Upper lobe of right lung (tissue), 1 donor: ENCODE measurements around the gene CCNI. TPM values are rescaled to one million over a fixed set of nuclear protein-coding genes. Genes with fewer than 3 reads are reported as not detected.

Experiments used
- ATAC-seq: fragments of 200-7000 bp; cut with Tn5 transposase; one replicate; pipeline ENCODE4 v1.9.1; 2020; ENCODE audit warnings: mild to moderate bottlenecking, moderate library complexity
- DNase-seq: peaks from one replicate; pipeline ENCODE4 v3.0.0-alpha.2; 2020
- H3K27ac ChIP-seq: fragments of 200-600 bp; one replicate; pipeline ENCODE4 v1.8.0; 2022
- H3K27me3 ChIP-seq: fragments of 200-600 bp; one replicate; pipeline ENCODE4 v1.8.0; 2022; ENCODE audit warnings: mild to moderate bottlenecking
- H3K36me3 ChIP-seq: fragments of 200-600 bp; one replicate; pipeline ENCODE4 v1.8.0; 2022
- H3K4me1 ChIP-seq: fragments of 200-600 bp; one replicate; pipeline ENCODE4 v1.8.0; 2022
- H3K4me3 ChIP-seq: fragments of 200-600 bp; one replicate; pipeline ENCODE4 v1.8.0; 2022; ENCODE audit warnings: mild to moderate bottlenecking
- H3K9me3 ChIP-seq: fragments of 200-600 bp; one replicate; pipeline ENCODE4 v1.8.0; 2022
- CTCF ChIP-seq: fragments of 200-600 bp; IDR thresholded peaks from one replicate; pipeline ENCODE4 v1.8.0; 2022; ENCODE audit warnings: antibody characterized with exemption
- intact Hi-C: fragments of 100-400 bp; cut with DNase I; formaldehyde crosslinking; loops from one replicate; pipeline ENCODE4 v1.11.0; 2022
- total RNA-seq: library from RNA; stranded (reverse); fragmentation: NEBNext Ultra II Directional; extraction: Animal tissue kit (Norgen Biotek cat#: 25700); gene quantifications from one replicate; pipeline ENCODE4 v1.2.1, GENCODE V29; 2021
- donor health status: DM: no; HTN: yes; CAD: no; lungs with severe emphysema.

Gene CCNI
- total RNA-seq, 1 donor from 2014 or later, result 319 TPM

- ATAC-seq (no peak), DNase-seq (no peak)
- H3K27me3 ChIP-seq, result no peaks in the 10 kb centered on the region
- H3K36me3 ChIP-seq, result no peaks in the 10 kb centered on the region
- intact Hi-C loops, result no loop called here
- H3K9me3 ChIP-seq, result no peaks in the 10 kb centered on the region
- no peaks in the 10 kb centered on the region for H3K4me1 ChIP-seq
- TF ChIP-seq CTCF, result no peak
- no peak overlapping the region for H3K27ac ChIP-seq
- no peak overlapping the region for H3K4me3 ChIP-seq
These were observed 3.5 kb upstream of the CCNI start for GRCh38 chr4:77079281-77079680.

- H3K27me3 ChIP-seq, result no peaks in the 10 kb centered on the region
- no peaks in the 10 kb centered on the region for H3K36me3 ChIP-seq
- no peak for ATAC-seq
- no peak for DNase-seq
- TF ChIP-seq CTCF, result no peak
- no peak overlapping the region for H3K27ac ChIP-seq
- H3K9me3 ChIP-seq, result no peaks in the 10 kb centered on the region
- intact Hi-C loops, result no loop called here
- peaks cover 4% of the 10 kb centered on the region for H3K4me1 ChIP-seq
- H3K4me3 ChIP-seq, result no peak overlapping the region
These were observed 2.6 kb upstream of the CCNI start for GRCh38 chr4:77078401-77078800.

GRCh38 chr4:77076889-77077635, 1.3 kb upstream of the CCNI start:
- TF ChIP-seq CTCF, result no peak
- no peaks in the 10 kb centered on the region for H3K27me3 ChIP-seq
- intact Hi-C loops, result no loop called here
- peak overlapping the region; percentile 79 for H3K4me3 ChIP-seq
- H3K36me3 ChIP-seq, result no peaks in the 10 kb centered on the region
- DNase-seq, result no peak
- peaks cover 15% of the 10 kb centered on the region for H3K4me1 ChIP-seq
- H3K9me3 ChIP-seq, result no peaks in the 10 kb centered on the region
- peak overlapping the region; percentile 99 for H3K27ac ChIP-seq
- ATAC-seq, result no peak

- Histone ChIP-seq H3K4me1 (peaks cover 28% of the 10 kb centered on the region), H3K27me3 (no peaks in the 10 kb centered on the region), H3K27ac (peak overlapping the region; percentile 99), H3K4me3 (peak overlapping the region; percentile 79), H3K9me3 (no peaks in the 10 kb centered on the region), H3K36me3 (no peaks in the 10 kb centered on the region)
- intact Hi-C loops, result no loop called here
- TF ChIP-seq CTCF, result no peak
- peak; percentile 90 for DNase-seq
- ATAC-seq, result peak; percentile 78
These were observed 571 bp downstream of the CCNI start for GRCh38 chr4:77074981-77075855.

DNA sequence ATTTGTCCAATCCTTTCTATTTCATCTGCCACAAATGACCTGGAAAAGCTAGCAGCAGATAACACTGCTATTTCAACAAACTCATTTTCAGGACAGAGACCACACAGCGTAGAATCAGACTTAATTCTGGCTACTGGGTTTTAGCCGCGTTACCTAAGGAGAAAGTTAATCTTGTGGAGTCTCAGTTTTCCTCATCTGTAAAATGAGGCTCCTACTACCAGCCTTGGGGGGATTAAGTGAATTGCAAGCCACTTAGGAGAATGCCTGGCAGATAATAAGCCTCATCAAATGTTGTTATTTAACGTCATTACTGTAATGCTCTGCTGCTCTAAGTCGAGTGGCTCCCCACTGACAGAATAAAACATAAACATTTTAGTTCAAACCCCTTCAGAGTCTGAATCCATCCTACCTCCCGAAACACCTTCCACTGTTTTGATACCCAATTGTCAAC, 1.4 kb downstream of the CCNI start:
- H3K27me3 ChIP-seq, result no peaks in the 10 kb centered on the region
- DNase-seq (no peak), ATAC-seq (no peak)
- peak overlapping the region; percentile 99 for H3K27ac ChIP-seq
- H3K4me1 ChIP-seq, result peaks cover 28% of the 10 kb centered on the region
- no peak for TF ChIP-seq CTCF
- H3K4me3 ChIP-seq, result peak overlapping the region; percentile 79
- H3K36me3 ChIP-seq, result no peaks in the 10 kb centered on the region
- H3K9me3 ChIP-seq, result no peaks in the 10 kb centered on the region
- intact Hi-C loops, result no loop called here
